Left ventricle myocardium inferior (tissue), 1 donor: ENCODE results near the gene TRAPPC2. TPM values are rescaled to one million over a fixed set of nuclear protein-coding genes. Genes with fewer than 3 reads are reported as not detected.

Experiments
- DNase-seq: peaks from one replicate; pipeline ENCODE4 v3.0.0-alpha.2; 2020
- H3K27ac ChIP-seq: fragments of 200-600 bp; replicated peaks from 2 replicates; pipeline ENCODE4 v1.8.0; 2021
- H3K27me3 ChIP-seq: fragments of 200-600 bp; 2 replicates; pipeline ENCODE4 v1.8.0; 2021; ENCODE audit warnings: low read depth
- H3K36me3 ChIP-seq: fragments of 200-600 bp; 2 replicates; pipeline ENCODE4 v1.8.0; 2021
- H3K4me1 ChIP-seq: fragments of 200-600 bp; 2 replicates; pipeline ENCODE4 v1.8.0; 2021
- H3K4me3 ChIP-seq: fragments of 200-600 bp; 2 replicates; pipeline ENCODE4 v1.8.0; 2021; ENCODE audit warnings: mild to moderate bottlenecking, moderate library complexity
- H3K9me3 ChIP-seq: fragments of 200-600 bp; replicated peaks from 2 replicates; pipeline ENCODE4 v1.8.0; 2021
- CTCF ChIP-seq: fragments of 200-600 bp; IDR thresholded peaks from 2 replicates; pipeline ENCODE4 v1.8.0; 2021; ENCODE audit warnings: antibody characterized with exemption, mild to moderate bottlenecking, borderline replicate concordance
- intact Hi-C: fragments of 100-400 bp; cut with micrococcal nuclease; formaldehyde crosslinking; loops from one replicate; pipeline ENCODE4 v1.11.0; 2022
- total RNA-seq: library from RNA; stranded (reverse); fragmentation: NEBNext Ultra II Directional; extraction: Animal tissue kit (Norgen Biotek cat#: 25700); gene quantifications from one replicate; pipeline ENCODE4 v1.2.1, GENCODE V29; 2021
- donor health status: DM: no; HTN: yes; CAD: no; lungs with severe emphysema.

The TRAPPC2 gene
- total RNA-seq, 1 donor from 2014 or later, result 7.2 TPM

GRCh38 chrX:13763489-13763888 lies 29.1 kb upstream of the TRAPPC2 start:
- intact Hi-C loops, result no loop called here

GRCh38 chrX:13761606-13762414 lies 27.4 kb upstream of the TRAPPC2 start:
- Histone ChIP-seq H3K9me3 (no peaks in the 10 kb centered on the region), H3K27ac (peak overlapping the region; percentile 5), H3K4me1 (peaks cover 26% of the 10 kb centered on the region), H3K27me3 (no peaks in the 10 kb centered on the region), H3K4me3 (no peak overlapping the region), H3K36me3 (peaks cover 48% of the 10 kb centered on the region)
- intact Hi-C loops, result no loop called here
- no peak for TF ChIP-seq CTCF
- DNase-seq, result no peak

More at GRCh38 chrX:13763489-13763888, 29.1 kb upstream of the TRAPPC2 start:
- Histone ChIP-seq H3K27ac (peak overlapping the region; percentile 75), H3K36me3 (peaks cover 43% of the 10 kb centered on the region), H3K4me1 (peaks cover 26% of the 10 kb centered on the region), H3K27me3 (no peaks in the 10 kb centered on the region), H3K9me3 (no peaks in the 10 kb centered on the region), H3K4me3 (peak overlapping the region; percentile 32)
- peak; percentile 40 for TF ChIP-seq CTCF
- peak; percentile 22 for DNase-seq

GRCh38 chrX:13760426-13760825 lies 26.0 kb upstream of the TRAPPC2 start:
- peaks cover 52% of the 10 kb centered on the region for H3K36me3 ChIP-seq

GRCh38 chrX:13759152-13759718 lies 24.8 kb upstream of the TRAPPC2 start:
- no peak for TF ChIP-seq CTCF
- Histone ChIP-seq H3K4me1 (peaks cover 8% of the 10 kb centered on the region), H3K36me3 (peaks cover 52% of the 10 kb centered on the region), H3K27ac (no peak overlapping the region), H3K9me3 (no peaks in the 10 kb centered on the region), H3K4me3 (no peak overlapping the region), H3K27me3 (no peaks in the 10 kb centered on the region)
- no peak for DNase-seq
- intact Hi-C loops, result no loop called here

More at GRCh38 chrX:13760426-13760825, 26.0 kb upstream of the TRAPPC2 start:
- H3K9me3 ChIP-seq, result no peaks in the 10 kb centered on the region
- peaks cover 20% of the 10 kb centered on the region for H3K4me1 ChIP-seq
- no peaks in the 10 kb centered on the region for H3K27me3 ChIP-seq
- intact Hi-C loops, result no loop called here
- no peak for DNase-seq
- TF ChIP-seq CTCF, result no peak
- no peak overlapping the region for H3K4me3 ChIP-seq
- H3K27ac ChIP-seq, result no peak overlapping the region

GRCh38 chrX:13756381-13756780 lies 22.0 kb upstream of the TRAPPC2 start:
- intact Hi-C loops, result no loop called here
- peaks cover 51% of the 10 kb centered on the region for H3K36me3 ChIP-seq
- no peak for DNase-seq

More at GRCh38 chrX:13756381-13756780, 22.0 kb upstream of the TRAPPC2 start:
- Histone ChIP-seq H3K27me3 (no peaks in the 10 kb centered on the region), H3K4me1 (no peaks in the 10 kb centered on the region), H3K27ac (no peak overlapping the region), H3K9me3 (no peaks in the 10 kb centered on the region), H3K4me3 (no peak overlapping the region)
- TF ChIP-seq CTCF, result no peak
